HG03558 (cell line): Measurements from ENCODE around the gene ZBTB20.
"Not testable (repeated sequence)": the region's sequence is repeated elsewhere in the genome, so short reads cannot be mapped to it uniquely, and the experiment has no call there.

Source experiments
- ATAC-seq: cut with Tn5 transposase; IDR thresholded peaks from one replicate; pipeline ENCODE4 v1.9.1; 2021; ENCODE audit warnings: moderate number of reproducible peaks; ENCODE audit not compliant: unreplicated experiment; ENCODE audit errors: extremely low read depth

ZBTB20 gene

GRCh38 chr3:114848643-114849350, 298.3 kb downstream of the ZBTB20 start:
- ATAC-seq: no peak

- no peak for ATAC-seq
Measured at GRCh38 chr3:114848082-114848481, 299.0 kb downstream of the ZBTB20 start.

GRCh38 chr3:114847564-114847963, 299.5 kb downstream of the ZBTB20 start:
- ATAC-seq: no peak

GRCh38 chr3:114846779-114847178, 300.3 kb downstream of the ZBTB20 start:
- no peak for ATAC-seq

- no peak for ATAC-seq
Measured at GRCh38 chr3:114846252-114846651, 300.8 kb downstream of the ZBTB20 start.

- ATAC-seq: no peak
Measured at GRCh38 chr3:114841515-114841914, 305.6 kb downstream of the ZBTB20 start.

GRCh38 chr3:114839476-114839875, 307.6 kb downstream of the ZBTB20 start:
- ATAC-seq: no peak

- ATAC-seq: no peak
Measured at GRCh38 chr3:114838025-114838424, 309.1 kb downstream of the ZBTB20 start.

- no peak for ATAC-seq
Measured at GRCh38 chr3:114834175-114834940, 312.7 kb downstream of the ZBTB20 start.

GRCh38 chr3:114831861-114832260, 315.2 kb downstream of the ZBTB20 start:
- ATAC-seq: no peak

GRCh38 chr3:114830652-114831051, 316.4 kb downstream of the ZBTB20 start:
- ATAC-seq: no peak

GRCh38 chr3:114829783-114830182, 317.3 kb downstream of the ZBTB20 start:
- no peak for ATAC-seq

GRCh38 chr3:114827495-114827894, 319.6 kb downstream of the ZBTB20 start:
- no peak for ATAC-seq

GRCh38 chr3:114824014-114824413, 323.1 kb downstream of the ZBTB20 start:
- no peak for ATAC-seq

- no peak for ATAC-seq
Measured at GRCh38 chr3:114823061-114823460, 324.0 kb downstream of the ZBTB20 start.

GRCh38 chr3:114816052-114816451, 331.0 kb downstream of the ZBTB20 start:
- ATAC-seq: no peak

- not testable (repeated sequence) for ATAC-seq
Measured at GRCh38 chr3:114812541-114813238, 334.4 kb downstream of the ZBTB20 start.

GRCh38 chr3:114809668-114810413, 337.2 kb downstream of the ZBTB20 start:
- peak; percentile 99 for ATAC-seq

GRCh38 chr3:114804099-114804498, 343.0 kb downstream of the ZBTB20 start:
- no peak for ATAC-seq

- ATAC-seq: no peak
Measured at GRCh38 chr3:114803042-114803695, 343.9 kb downstream of the ZBTB20 start.
